Transverse colon (tissue), 4 donors: ENCODE measurements around the gene ANKS1A.

Experiments
- CTCF ChIP-seq, 5 experiments: fragments of 200-600 bp in 3 of 5; fragments of 450-650 bp in 2 of 5; sonication (generic) in 3 of 5; IDR thresholded peaks; 1 replicate in 2 of 5; 2 replicates in 3 of 5; pipeline ENCODE4 v1.5.1; 2016 to 2017; ENCODE audit warnings: antibody characterized with exemption in 5 of 5, inconsistent platforms in 3 of 5, mild to moderate bottlenecking in 2 of 5, moderate library complexity in 1 of 5
- EP300 ChIP-seq: sonication (generic); formaldehyde crosslinking; IDR thresholded peaks from one replicate; pipeline ENCODE4 v1.6.1; 2017; ENCODE audit warnings: antibody characterized with exemption, low read depth
- POLR2A ChIP-seq: fragments of 450-650 bp; IDR thresholded peaks from one replicate; pipeline ENCODE4 v1.6.1; 2016; ENCODE audit warnings: antibody characterized with exemption, mild to moderate bottlenecking, moderate library complexity
- POLR2AphosphoS5 ChIP-seq, 3 donors: sonication (generic); formaldehyde crosslinking; IDR thresholded peaks; one replicate each; pipeline ENCODE4 v1.6.1; 2016; ENCODE audit warnings: antibody characterized with exemption in 3 of 3

GRCh38 chr6:34961082-34961481, 72.0 kb downstream of the ANKS1A start:
- no peak for TF ChIP-seq POLR2A
- TF ChIP-seq CTCF (IDR thresholded peaks at IDR 0.05): no peak
- no peak for TF ChIP-seq EP300
- no peak for TF ChIP-seq POLR2AphosphoS5 (IDR thresholded peaks at IDR 0.05)
